Testis (tissue), 3 donors: ENCODE results near the gene FRAS1. TPM values are rescaled to one million over a fixed set of nuclear protein-coding genes. Genes with fewer than 3 reads are reported as not detected.
"Not testable (repeated sequence)": the region's sequence is repeated elsewhere in the genome, so short reads cannot be mapped to it uniquely, and the experiment has no call there.

Source experiments
- DNase-seq: peaks from one replicate; pipeline ENCODE4 v3.0.0-alpha.2; 2019
- H3K27ac ChIP-seq, 2 donors: fragments of 200-600 bp; sonication (generic); one replicate each; pipeline ENCODE4 v1.5.1; 2019
- H3K27me3 ChIP-seq: fragments of 200-600 bp; sonication (generic); one replicate; pipeline ENCODE4 v1.5.1; 2019
- H3K36me3 ChIP-seq: fragments of 200-600 bp; sonication (generic); one replicate; pipeline ENCODE4 v1.5.1; 2017; ENCODE audit warnings: low read depth; ENCODE audit errors: missing control alignments
- H3K4me1 ChIP-seq: fragments of 200-600 bp; sonication (generic); one replicate; pipeline ENCODE4 v1.5.1; 2019
- H3K4me3 ChIP-seq, 2 donors: fragments of 200-600 bp; sonication (generic); one replicate each; pipeline ENCODE4 v1.5.1; 2017 to 2019
- H3K9me3 ChIP-seq: fragments of 200-600 bp; sonication (generic); one replicate; pipeline ENCODE4 v1.5.1; 2017
- POLR2A ChIP-seq: fragments of 450-650 bp; IDR thresholded peaks from one replicate; pipeline ENCODE4 v1.6.1; 2017; ENCODE audit warnings: antibody characterized with exemption, mild to moderate bottlenecking, moderate library complexity
- WGBS, 2 donors: methylation state at CpG; one replicate each; pipeline ENCODE4 v1.1.5; 2018; 5-methylcytosine and 5-hydroxymethylcytosine counted together
- intact Hi-C: fragments of 100-400 bp; cut with DNase I; formaldehyde crosslinking; loops from one replicate; pipeline ENCODE4 v1.15.1; 2023; ENCODE audit warnings: low total_unique reads
- polyA plus RNA-seq: library from polyadenylated mRNA; stranded (reverse); fragments of 350-450 nt; fragmentation: Illumina TruSeq; extraction: RNeasy Lipid Tissue Mini Kit (QIAGEN cat#74804); gene quantifications from one replicate; pipeline ENCODE4 v1.2.3, GENCODE V29; 2014; ENCODE audit warnings: low read depth, low replicate concordance; ENCODE audit not compliant: insufficient read depth
- total RNA-seq, 2 donors: library from RNA; depleted of rRNA; stranded (reverse); fragments of >200 nt; gene quantifications; one replicate each; pipeline ENCODE4 v1.2.3, GENCODE V29; 2016
- TF ChIP-seq, protein P1 (sequence below), 3 experiments: fragments of 450-650 bp in 2 of 3; fragments of 200-600 bp in 1 of 3; sonication (generic) in 1 of 3; IDR thresholded peaks; one replicate each; pipeline ENCODE4 v1.5.1; 2016 to 2019; ENCODE audit warnings: antibody characterized with exemption in 3 of 3, mild to moderate bottlenecking in 2 of 3, moderate library complexity in 1 of 3

FRAS1 gene
- total and polyA plus RNA-seq, 3 donors from 2014 or later = 2.2 to 3.7 (median 3.5) TPM

DNA sequence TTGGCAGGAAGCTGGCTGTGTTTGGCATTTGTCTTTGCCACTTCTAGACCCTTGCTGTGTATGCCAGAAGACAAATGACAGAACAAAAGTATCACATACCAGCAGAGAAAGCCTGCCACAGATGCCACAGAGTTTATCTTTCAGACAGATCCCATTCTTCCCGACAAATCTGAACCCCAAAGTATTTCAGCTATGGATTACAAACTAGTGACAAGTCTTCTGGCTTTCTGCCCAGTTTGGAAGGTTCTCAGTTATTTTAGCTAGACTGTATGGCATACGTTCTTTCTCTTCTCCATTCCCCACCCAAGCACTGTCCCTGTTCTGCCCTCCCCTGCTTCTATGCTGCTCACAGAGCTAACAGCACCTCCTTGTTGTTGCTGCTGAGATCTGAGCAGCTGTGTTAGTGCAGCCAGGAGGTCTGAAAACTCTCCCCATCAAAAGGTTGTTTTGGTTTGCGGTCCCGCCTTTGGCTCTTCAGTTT, 236.7 kb downstream of the FRAS1 start:
- H3K9me3 ChIP-seq = no peaks in the 10 kb centered on the region
- intact Hi-C loops = no loop called here
- TF ChIP-seq, protein P1, sequence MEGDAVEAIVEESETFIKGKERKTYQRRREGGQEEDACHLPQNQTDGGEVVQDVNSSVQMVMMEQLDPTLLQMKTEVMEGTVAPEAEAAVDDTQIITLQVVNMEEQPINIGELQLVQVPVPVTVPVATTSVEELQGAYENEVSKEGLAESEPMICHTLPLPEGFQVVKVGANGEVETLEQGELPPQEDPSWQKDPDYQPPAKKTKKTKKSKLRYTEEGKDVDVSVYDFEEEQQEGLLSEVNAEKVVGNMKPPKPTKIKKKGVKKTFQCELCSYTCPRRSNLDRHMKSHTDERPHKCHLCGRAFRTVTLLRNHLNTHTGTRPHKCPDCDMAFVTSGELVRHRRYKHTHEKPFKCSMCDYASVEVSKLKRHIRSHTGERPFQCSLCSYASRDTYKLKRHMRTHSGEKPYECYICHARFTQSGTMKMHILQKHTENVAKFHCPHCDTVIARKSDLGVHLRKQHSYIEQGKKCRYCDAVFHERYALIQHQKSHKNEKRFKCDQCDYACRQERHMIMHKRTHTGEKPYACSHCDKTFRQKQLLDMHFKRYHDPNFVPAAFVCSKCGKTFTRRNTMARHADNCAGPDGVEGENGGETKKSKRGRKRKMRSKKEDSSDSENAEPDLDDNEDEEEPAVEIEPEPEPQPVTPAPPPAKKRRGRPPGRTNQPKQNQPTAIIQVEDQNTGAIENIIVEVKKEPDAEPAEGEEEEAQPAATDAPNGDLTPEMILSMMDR (IDR thresholded peaks at IDR 0.05) = no peak
- no peak for TF ChIP-seq POLR2A
- H3K4me3 ChIP-seq = no peak overlapping the region
- H3K4me1 ChIP-seq = no peaks in the 10 kb centered on the region
- H3K27me3 ChIP-seq = no peaks in the 10 kb centered on the region
- H3K27ac ChIP-seq = no peak overlapping the region
- no peaks in the 10 kb centered on the region for H3K36me3 ChIP-seq
- WGBS, 2 donors = 45 to 58% methylated on average over 4 of the region's 4 CpGs
- no peak for DNase-seq

DNA sequence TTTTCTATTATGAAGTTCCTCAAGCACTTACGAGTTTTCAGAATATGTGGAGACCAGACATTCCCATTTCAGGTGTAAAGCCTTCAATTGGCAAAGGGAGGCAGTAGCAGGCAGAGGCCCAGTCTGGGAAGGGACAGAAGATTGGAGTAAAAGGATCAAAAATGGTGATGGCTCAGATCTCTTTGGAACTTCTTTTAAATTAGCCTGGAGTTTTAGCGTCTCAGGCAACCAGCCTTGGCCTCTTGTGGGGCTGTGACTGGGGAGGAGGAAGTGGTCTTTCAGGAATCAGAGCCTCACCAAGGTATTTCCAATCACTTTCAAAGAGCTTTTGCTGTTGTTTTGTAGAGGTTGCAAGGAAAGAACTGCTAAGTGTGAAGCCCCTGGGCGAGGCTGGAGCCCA, 239.1 kb downstream of the FRAS1 start:
- no peak for TF ChIP-seq POLR2A
- TF ChIP-seq, protein P1 (IDR thresholded peaks at IDR 0.05) = no peak
- WGBS, 2 donors = 85 to 86% methylated on average over 3 of the region's 3 CpGs
- H3K27me3 ChIP-seq = no peaks in the 10 kb centered on the region
- H3K4me3 ChIP-seq = no peak overlapping the region
- H3K36me3 ChIP-seq = no peaks in the 10 kb centered on the region
- no peaks in the 10 kb centered on the region for H3K9me3 ChIP-seq
- no peak overlapping the region for H3K27ac ChIP-seq
- intact Hi-C loops = no loop called here
- DNase-seq = no peak
- no peaks in the 10 kb centered on the region for H3K4me1 ChIP-seq

DNA sequence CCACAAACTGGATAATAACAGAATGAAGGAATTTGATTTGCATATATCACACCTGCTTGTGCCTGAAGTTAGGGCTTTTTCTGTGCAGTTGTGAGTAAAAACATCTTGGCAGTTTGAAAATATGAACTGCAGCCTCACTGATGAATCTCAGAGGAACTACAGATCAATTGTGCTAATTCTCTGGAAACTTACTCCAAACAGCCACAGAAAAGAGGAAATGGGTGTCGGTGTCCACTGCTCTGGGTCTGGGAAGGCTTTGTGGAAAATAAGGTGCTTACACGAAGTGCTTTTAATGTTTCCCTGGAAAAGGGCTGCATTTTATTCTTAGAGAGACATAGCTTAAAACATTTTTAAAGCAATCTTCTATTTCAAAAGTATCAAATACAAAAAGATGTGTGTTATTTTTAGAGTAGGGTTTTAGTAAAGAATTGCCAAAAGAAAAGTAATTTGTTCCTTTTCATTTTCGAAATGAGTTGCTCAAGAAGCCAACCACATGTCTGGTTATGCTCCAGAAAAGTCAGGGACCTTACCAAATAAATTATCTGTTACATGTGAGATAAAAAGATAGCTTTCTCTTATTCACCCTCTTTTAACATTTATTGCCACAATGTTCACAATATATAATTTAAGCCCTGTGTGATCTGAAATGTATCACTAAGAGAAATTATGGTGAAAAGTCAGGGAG, 240.1 kb downstream of the FRAS1 start:
- no peak overlapping the region for H3K27ac ChIP-seq
- intact Hi-C loops = no loop called here
- no peak for DNase-seq
- no peaks in the 10 kb centered on the region for H3K27me3 ChIP-seq
- no peak for TF ChIP-seq POLR2A
- TF ChIP-seq, protein P1 (IDR thresholded peaks at IDR 0.05) = no peak
- no peaks in the 10 kb centered on the region for H3K4me1 ChIP-seq
- 43 to 48% methylated on average over 3 of the region's 3 CpGs for WGBS, 2 donors
- H3K9me3 ChIP-seq = no peaks in the 10 kb centered on the region
- no peak overlapping the region for H3K4me3 ChIP-seq
- no peaks in the 10 kb centered on the region for H3K36me3 ChIP-seq

DNA sequence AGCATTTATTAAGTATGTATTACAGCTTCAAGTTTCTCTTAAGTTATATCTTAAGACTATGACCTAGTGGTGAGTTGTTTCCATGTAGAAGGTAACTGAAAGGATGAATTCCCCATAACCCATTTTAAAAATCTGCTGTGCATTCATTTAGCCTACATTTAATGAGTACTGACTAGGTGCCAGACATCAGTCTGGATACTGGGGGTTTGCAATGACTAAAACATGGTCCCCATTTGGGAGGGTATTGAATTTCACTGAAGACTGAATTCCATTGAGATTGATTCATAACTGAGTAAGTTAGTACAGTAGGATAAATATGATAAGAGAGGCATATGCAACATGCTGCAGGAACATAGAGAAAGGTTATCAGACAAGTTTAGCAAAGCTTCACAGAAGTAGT, 241.5 kb downstream of the FRAS1 start:
- H3K36me3 ChIP-seq = no peaks in the 10 kb centered on the region
- H3K27ac ChIP-seq = no peak overlapping the region
- H3K4me1 ChIP-seq = no peaks in the 10 kb centered on the region
- no peaks in the 10 kb centered on the region for H3K27me3 ChIP-seq
- H3K9me3 ChIP-seq = no peaks in the 10 kb centered on the region
- H3K4me3 ChIP-seq = no peak overlapping the region
- TF ChIP-seq, protein P1 (IDR thresholded peaks at IDR 0.05) = no peak
- no peak for TF ChIP-seq POLR2A
- intact Hi-C loops = no loop called here
- DNase-seq = no peak

DNA sequence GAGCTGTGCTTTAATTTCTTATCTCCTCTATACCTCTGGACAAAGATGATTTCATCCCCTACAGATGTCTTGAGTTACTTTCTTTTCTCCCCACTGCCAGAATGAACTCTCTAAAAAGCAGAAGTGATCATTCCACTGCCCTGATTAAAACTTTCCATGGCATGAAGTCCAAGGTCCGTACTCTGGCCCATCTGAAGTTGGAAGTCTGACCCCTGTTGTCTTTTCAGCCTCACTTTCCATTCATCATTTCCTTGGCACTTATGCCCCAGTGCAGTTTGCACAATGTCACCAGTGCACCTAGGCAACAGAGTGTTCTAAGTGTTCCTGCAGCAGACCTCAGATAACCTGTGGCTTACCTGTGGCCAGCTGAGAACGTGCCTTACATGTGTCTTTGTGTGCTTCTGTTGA, 242.4 kb downstream of the FRAS1 start:
- WGBS, 2 donors = 51 to 72% methylated on average over 2 of the region's 2 CpGs
- H3K27me3 ChIP-seq = no peaks in the 10 kb centered on the region
- no peak for DNase-seq
- H3K4me1 ChIP-seq = no peaks in the 10 kb centered on the region
- intact Hi-C loops = no loop called here
- H3K27ac ChIP-seq = no peak overlapping the region
- no peaks in the 10 kb centered on the region for H3K36me3 ChIP-seq
- no peak overlapping the region for H3K4me3 ChIP-seq
- TF ChIP-seq POLR2A = no peak
- no peaks in the 10 kb centered on the region for H3K9me3 ChIP-seq

DNA sequence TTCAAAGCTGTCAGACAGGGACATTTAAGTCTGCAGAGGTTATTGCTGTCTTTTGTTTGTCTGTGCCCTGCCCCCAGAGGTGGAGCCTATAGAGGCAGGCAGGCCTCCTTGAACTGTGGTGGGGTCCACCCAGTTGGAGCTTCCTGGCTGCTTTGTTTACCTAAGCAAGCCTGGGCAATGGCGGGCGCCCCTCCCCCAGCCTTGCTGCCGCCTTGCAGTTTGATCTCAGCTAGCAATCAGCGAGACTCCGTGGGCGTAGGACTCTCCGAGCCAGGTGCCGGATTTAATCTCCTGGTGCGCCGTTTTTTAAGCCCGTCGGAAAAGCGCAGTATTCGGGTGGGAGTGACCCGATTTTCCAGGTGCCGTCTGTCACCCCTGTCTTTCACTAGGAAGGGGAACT, 250.1 kb downstream of the FRAS1 start:
- DNase-seq, H3K4me1 ChIP-seq, intact Hi-C loops, H3K27ac ChIP-seq, H3K27me3 ChIP-seq, H3K4me3 ChIP-seq, H3K9me3 ChIP-seq, H3K36me3 ChIP-seq: not testable (repeated sequence)
- WGBS, 2 donors = 66 to 75% methylated on average over 16 of the region's 16 CpGs
